ENCODE results near the gene CD248. TPM values are rescaled to one million over a fixed set of nuclear protein-coding genes. Genes with fewer than 3 reads are reported as not detected.

Gene CD248
- total RNA-seq, 1 donor, result 107 TPM

GRCh38 chr11:66334605-66335442, 18.0 kb upstream of the CD248 start:
- Histone ChIP-seq H2AFZ (ENCODE audit: low read length) (no peak overlapping the region), H4K20me1 (ENCODE audit: insufficient read depth, low read length) (peaks cover 36% of the 10 kb centered on the region), H3K4me3 (ENCODE audit: insufficient read depth, low read length) (peak overlapping the region; percentile 82), H3K4me2 (ENCODE audit: insufficient read depth, low read length) (peak overlapping the region; percentile 96), H3K27me3 (ENCODE audit: insufficient read depth, low read length) (no peaks in the 10 kb centered on the region), H3K9me3 (ENCODE audit: low read depth, low read length) (no peaks in the 10 kb centered on the region), H3K4me1 (ENCODE audit: insufficient read depth, low read length) (peaks cover 32% of the 10 kb centered on the region), H3K27ac (ENCODE audit: low read depth, low read length) (peak overlapping the region; percentile 97), H3K36me3 (ENCODE audit: insufficient read depth, low read length) (peaks cover 46% of the 10 kb centered on the region), H3K79me2 (ENCODE audit: insufficient read depth, low read length) (peaks cover 36% of the 10 kb centered on the region)
- DNase-seq (ENCODE audit: insufficient read length, low spot score, missing footprints), result peak; percentile 89
- TF ChIP-seq CTCF (IDR thresholded peaks at IDR 0.05; ENCODE audit: extremely low read depth, low read depth, low read length), result no peak

GRCh38 chr11:66333896-66334604, 17.2 kb upstream of the CD248 start:
- no peak overlapping the region for H2AFZ ChIP-seq (ENCODE audit: low read length)
- H3K9me3 ChIP-seq (ENCODE audit: low read depth, low read length), result no peaks in the 10 kb centered on the region
- peaks cover 36% of the 10 kb centered on the region for H4K20me1 ChIP-seq (ENCODE audit: insufficient read depth, low read length)
- no peaks in the 10 kb centered on the region for H3K27me3 ChIP-seq (ENCODE audit: insufficient read depth, low read length)
- H3K4me1 ChIP-seq (ENCODE audit: insufficient read depth, low read length), result peaks cover 32% of the 10 kb centered on the region
- H3K27ac ChIP-seq (ENCODE audit: low read depth, low read length), result no peak overlapping the region
- H3K4me3 ChIP-seq (ENCODE audit: insufficient read depth, low read length), result no peak overlapping the region
- peak; percentile 57 for DNase-seq (ENCODE audit: insufficient read length, low spot score, missing footprints)
- H3K4me2 ChIP-seq (ENCODE audit: insufficient read depth, low read length), result peak overlapping the region; percentile 96
- no peak for TF ChIP-seq CTCF (IDR thresholded peaks at IDR 0.05; ENCODE audit: extremely low read depth, low read depth, low read length)
- peaks cover 43% of the 10 kb centered on the region for H3K36me3 ChIP-seq (ENCODE audit: insufficient read depth, low read length)
- peaks cover 36% of the 10 kb centered on the region for H3K79me2 ChIP-seq (ENCODE audit: insufficient read depth, low read length)

GRCh38 chr11:66333220-66333877, 16.5 kb upstream of the CD248 start:
- H3K27me3 ChIP-seq (ENCODE audit: insufficient read depth, low read length), result no peaks in the 10 kb centered on the region
- H3K4me2 ChIP-seq (ENCODE audit: insufficient read depth, low read length), result no peak overlapping the region
- no peak overlapping the region for H2AFZ ChIP-seq (ENCODE audit: low read length)
- DNase-seq (ENCODE audit: insufficient read length, low spot score, missing footprints), result no peak
- no peaks in the 10 kb centered on the region for H3K9me3 ChIP-seq (ENCODE audit: low read depth, low read length)
- peaks cover 36% of the 10 kb centered on the region for H3K79me2 ChIP-seq (ENCODE audit: insufficient read depth, low read length)
- peaks cover 36% of the 10 kb centered on the region for H4K20me1 ChIP-seq (ENCODE audit: insufficient read depth, low read length)
- peaks cover 36% of the 10 kb centered on the region for H3K36me3 ChIP-seq (ENCODE audit: insufficient read depth, low read length)
- H3K27ac ChIP-seq (ENCODE audit: low read depth, low read length), result no peak overlapping the region
- peaks cover 37% of the 10 kb centered on the region for H3K4me1 ChIP-seq (ENCODE audit: insufficient read depth, low read length)
- no peak for TF ChIP-seq CTCF (IDR thresholded peaks at IDR 0.05; ENCODE audit: extremely low read depth, low read depth, low read length)
- no peak overlapping the region for H3K4me3 ChIP-seq (ENCODE audit: insufficient read depth, low read length)
